GM21529 (cell line): ENCODE data around the gene ADRA2C.

Source experiments
- ATAC-seq: cut with Tn5 transposase; IDR thresholded peaks from one replicate; pipeline ENCODE4 v1.9.1; 2021; ENCODE audit not compliant: unreplicated experiment

ADRA2C gene

DNA sequence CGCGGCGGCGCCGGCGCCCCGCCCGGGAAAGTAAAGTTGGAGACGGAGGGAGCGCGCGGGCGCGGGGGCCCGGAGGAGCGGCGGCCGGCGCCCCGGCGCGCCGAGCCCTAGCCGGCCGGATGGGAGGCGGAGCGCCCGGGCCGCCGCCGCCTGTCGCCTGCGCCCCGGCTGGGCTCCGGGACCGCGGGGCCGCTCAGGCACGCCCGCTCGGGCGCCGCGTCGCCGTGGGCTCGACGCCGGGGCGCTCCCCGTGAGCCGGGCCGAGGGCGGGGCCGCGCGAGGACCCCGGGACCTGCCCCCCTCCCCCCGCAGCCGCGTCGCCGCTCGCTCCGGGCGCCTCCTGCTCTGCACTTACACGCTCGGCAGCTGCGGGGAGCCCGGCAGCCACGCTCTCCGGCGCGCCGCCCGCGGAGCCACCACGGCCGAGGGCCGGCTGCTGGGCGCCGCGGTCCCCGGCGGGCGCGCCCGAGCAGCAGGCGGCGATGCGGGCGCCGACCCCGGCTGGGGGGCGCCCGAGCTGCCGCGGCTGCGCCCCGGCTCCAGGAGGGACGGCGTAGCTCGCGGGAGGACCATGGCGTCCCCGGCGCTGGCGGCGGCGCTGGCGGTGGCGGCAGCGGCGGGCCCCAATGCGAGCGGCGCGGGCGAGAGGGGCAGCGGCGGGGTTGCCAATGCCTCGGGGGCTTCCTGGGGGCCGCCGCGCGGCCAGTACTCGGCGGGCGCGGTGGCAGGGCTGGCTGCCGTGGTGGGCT, at the start of gene ADRA2C:
ADRA2C (plus strand) TSS at position 350 of the 749 bp plus-strand sequence; CDS start at position 572, 222 bp downstream.
- ATAC-seq = no peak

DNA sequence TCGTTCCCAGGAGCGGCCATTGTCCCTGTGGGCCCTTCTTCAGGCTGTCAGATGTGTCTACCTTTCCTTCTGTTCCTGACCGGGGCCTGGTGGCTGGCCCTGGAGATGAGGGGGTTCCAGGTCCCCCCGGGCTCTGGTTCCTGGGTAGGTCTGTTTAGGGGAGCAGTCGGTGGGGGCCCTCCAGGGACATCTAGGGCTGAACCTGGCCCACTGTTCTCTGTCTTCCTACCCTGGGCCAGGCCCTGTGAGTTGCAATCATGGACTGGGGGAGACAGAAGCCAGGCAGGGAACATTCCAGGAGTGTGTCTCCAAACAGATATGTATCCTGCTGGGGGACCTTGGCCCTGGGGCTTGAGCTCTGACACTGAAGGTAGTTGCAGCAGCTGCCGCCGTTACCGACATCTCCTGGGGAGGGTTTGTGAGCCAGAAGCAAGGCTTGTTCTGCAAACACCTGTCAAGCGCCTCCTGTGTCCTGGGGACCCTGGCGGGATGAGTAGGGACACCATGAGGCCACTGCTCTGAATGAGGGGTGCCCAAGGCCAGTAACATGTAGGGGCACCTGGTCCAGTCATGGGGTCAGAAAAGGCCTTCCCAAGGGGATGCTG, 49.5 kb upstream of the ADRA2C start:
- ATAC-seq = no peak

- no peak for ATAC-seq
These were observed 48.9 kb upstream of the ADRA2C start for GRCh38 chr4:3717241-3717640.

DNA sequence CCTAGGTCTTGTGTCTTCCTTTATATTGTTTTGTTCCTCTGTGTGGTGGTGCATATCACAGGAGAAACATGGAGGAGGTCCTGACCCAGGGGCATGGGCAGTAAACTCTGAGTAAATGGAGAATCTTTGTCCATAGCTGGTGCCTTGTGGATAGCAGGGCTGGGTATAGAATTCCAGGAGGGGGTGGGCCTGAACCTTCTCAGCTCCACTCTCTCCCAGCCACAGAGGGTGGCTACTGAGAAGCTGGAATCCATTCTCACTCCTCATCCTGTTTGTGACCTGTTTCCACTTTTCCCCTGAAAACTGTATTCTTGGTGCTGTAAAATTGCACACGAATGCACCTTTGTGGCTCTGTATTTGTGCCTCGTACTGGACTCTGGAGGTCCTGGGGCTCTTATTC, 47.7 kb upstream of the ADRA2C start:
- no peak for ATAC-seq

DNA sequence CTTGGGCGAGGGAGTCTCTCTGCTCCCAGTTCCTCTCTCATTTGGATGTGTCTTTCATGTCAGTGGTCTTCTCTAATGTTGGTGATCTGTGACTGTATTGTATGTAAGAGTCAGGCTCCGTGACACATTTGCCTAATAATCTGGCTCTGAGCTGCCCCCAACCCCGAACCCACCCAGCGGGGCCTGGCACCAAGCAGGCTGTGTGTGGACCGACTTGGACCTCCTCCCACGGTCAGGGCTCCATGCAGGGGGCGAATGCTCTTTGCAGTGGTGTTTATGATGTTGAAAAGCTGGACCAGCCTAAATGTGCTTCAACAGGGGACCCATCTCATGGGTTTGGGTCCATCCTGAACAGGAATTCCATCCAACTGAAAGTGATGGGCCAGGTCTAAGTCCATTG, 47.0 kb upstream of the ADRA2C start:
- ATAC-seq = no peak

DNA sequence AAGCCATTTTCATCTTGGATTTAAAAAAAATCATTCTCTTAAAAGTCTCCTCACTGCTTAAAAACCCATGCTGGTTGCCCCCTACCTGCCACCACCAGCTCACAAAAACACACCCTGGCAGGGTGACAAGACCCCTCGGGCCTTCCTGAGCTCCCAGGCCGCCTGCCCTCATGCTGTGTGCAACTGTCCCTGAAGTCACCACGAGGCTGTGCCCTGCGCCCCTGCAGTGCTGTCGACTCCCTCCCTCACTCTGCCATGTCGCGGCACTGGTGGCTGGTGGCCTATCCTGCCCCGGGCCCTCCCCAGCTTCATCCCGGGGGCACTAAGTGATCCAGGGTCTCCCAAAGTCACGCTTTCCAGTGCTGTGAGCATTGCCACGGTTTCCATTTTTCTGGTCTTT, 46.3 kb upstream of the ADRA2C start:
- ATAC-seq = no peak

- ATAC-seq = no peak
These were observed 45.7 kb upstream of the ADRA2C start for GRCh38 chr4:3720466-3720865.

DNA sequence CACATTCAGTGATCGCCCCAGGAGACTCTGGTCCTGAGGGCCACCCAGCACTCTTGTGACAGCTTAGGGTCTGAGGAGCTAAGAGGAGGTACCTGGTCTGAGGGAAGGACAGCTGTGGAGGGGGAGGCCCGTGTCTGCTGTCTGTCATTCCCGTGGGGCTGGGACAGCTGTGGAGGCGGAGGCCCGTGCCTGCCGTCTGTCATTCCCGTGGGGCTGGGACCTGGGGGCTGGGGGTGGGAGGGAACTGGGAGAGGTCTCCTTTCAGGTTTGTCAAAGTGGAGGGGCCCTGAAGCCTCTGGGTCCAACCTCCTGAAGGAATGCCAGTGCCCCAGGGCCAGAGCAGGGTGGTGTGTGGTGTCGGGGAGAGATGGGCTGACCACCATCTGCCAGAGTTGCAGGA, 45.0 kb upstream of the ADRA2C start:
- ATAC-seq = no peak

DNA sequence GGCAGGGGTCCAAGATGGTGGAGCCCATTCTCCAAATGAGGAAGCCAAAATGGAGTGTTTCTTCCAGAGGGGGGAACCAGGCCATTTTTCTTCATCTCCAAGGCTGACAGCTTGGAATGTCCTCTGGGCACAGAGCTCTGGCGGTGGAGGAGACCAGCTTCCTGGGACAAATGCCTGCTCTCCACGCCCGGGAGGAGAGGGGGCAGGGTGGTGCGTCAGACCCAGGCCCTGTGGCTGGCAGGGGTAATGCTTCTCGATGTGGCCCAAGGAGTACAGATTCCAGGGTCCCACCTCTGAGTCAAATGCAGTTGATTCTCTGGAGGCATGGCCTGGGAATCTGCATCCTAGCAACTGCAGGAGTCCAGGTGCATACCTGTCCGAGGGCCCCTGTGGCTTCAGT, 44.6 kb upstream of the ADRA2C start:
- ATAC-seq = no peak

DNA sequence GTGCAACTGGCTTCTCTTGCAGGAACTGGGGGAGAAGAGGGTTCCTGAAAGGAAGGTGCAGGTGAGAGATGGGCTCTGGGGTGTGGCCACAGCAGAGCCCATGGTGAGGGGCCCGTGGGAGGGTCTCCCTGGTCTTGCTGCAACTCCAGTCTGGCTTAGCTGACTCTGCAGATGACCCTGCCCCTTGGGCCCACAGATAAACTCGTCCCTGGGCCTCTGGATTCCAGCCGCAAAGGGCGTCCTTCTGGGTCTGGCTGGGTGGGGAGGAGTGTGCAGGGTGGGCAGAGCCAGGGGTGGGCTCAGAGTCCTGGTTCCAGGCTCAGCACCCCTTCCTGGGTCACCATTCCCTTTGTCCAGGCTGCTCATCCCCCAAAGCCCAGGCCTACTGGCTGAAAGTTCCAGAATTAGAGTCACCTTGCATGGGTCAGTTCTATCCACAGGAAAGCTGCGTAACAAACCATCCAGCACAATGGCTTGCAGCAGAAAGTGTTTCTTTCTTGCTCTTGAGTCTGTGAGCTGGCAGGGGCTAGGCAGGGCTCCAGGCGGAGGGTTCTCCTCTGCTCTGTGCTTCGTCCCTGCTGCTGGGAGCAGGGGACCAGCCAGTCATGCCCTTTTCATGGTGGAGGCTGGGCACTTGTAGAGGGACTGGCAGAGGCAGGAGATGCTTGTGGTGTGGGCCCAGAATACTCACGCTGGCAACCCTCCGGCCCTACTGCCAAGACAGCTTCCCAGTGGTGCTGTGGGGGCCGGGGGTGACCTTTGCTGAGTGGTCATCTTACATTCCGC, 43.5 kb upstream of the ADRA2C start:
- no peak for ATAC-seq

DNA sequence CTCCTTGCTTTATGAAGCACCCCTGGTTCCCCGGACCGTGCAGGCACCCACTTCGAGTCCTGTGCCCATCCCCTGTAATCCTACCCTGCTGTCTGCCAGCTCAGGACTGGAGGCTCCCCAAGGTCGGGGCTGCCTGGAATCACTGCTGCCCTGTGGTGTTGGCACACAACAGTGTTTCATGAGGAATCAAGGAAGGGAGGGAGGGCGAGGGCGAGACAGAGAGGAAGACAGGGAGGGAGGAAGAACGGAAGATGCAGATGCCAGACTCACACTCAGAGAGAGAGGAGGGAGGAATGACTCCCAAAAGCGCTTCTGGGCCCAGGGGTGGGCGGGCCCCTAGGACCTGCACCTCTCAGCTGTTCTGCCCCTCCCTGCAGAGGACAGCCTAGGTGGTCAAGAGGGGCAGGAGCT, 42.9 kb upstream of the ADRA2C start:
- ATAC-seq = no peak

DNA sequence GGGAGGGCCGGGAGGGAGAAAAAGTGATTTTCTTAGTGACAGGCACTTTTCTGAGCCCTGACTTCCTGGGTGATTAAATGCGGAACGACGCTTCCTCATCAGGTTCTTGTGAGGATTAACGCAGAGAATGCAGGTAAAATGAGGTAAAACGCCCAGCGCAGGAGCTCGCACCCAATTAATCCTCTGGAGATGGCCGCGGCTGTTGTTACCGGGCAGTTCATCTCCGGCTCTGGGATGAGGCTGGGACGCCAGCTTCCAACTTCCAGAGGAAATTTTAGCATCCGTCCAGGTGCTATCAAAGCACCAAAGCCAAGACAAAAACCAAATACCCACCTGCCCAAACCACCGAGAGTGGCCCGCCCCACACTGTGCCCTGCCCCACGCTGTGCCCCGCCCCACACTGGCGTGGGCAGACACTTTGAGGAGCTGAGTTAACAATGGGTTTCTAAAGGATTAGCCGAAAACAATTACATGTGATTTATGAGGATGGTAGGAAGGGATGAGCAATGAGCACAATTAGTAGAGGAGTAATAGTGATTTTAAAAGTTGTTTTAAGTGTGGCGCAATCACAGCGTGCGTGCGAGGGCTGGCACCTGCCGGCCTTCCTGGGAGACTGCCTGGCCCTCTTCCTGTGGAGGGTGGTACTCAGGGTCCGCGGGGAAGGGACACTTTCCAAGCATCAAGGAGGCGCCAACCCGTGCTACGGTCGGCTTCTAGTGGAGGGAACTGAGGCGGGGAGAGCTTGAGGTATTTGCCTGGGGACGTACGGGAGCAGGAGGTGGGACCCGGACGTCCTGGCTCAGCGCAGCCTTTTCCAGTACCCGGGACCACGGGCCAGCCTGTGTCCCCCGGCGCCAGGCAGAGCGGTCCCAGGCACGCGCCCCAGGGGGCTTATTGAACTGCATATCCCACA, 41.6 kb upstream of the ADRA2C start:
- ATAC-seq = no peak

DNA sequence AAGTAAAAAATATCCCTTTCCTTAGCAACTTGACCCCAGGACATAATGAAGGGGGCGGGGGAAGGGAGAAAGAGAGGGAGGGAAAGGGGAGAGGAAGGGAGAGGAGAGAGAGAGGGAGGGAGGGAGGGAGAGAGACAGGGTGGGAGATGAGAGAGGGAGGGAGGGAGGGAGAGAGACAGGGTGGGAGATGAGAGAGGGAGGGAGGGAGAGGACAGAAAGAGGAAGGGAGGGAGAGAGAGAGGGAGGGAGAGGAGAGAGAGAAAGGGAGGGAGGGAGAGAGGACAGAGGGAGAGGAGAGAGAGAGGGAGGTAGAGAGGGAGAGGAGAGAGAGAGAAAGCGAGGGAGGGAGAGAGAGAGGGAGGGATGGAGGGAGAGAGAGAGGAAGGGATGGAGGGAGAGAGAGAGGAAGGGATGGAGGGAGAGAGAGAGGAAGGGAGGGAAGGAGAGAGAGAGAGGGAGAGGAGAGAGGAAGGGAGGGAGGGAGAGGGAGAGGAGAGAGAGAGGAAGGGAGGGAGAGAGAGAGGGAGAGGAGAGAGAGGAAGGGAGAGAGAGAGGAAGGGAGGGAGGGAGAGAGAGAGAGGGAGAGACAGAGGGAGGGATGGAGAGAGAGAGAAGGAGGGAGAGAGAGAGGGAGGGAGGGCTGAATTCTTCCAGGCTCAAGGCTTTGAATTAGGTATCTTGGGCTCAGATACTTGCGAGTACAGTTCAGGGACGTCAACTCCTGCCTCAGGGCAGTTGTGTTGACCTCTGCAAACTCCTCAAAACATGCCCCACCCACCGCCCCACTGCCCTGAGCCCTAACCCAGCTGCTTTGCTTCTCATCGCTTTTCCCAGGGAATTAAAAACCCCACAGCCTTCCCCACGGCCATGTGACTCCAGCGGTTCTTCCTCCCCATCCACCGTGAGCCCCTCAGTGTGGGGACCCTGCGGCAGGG, 40.0 kb upstream of the ADRA2C start:
- no peak for ATAC-seq

- no peak for ATAC-seq
These were observed 38.2 kb upstream of the ADRA2C start for GRCh38 chr4:3727847-3728469.

DNA sequence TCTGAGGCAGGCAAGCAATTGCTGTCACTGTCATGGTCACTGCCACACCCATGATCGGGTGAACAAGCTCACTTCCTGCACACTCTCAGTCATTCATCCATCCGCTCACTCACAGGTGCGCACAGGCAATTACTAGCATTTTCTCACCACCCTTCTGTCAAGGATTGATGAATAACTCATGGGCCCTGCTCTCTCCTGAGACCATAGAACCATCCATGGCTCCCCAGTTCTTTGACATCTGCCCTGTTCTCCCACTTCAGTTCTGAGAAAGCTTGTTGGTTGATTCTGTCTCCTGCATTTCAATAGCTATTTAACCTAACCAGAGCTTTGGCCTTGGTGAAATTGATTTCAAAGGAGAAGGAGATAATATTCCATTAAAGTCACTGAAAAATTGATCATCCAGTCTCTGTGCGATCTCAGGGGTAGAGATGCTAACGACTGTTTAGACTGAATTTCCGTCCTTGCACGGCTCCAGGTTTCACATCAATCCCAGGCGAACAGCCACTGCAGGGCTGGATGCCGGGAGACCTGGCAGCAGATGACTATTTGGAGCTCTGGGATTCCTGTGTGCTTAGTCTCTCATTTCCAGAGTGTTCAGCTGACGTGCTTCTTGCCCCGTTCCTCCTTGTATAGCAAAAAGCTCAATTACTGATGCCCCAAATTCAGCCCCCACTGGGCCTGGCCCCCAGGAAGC, 36.9 kb upstream of the ADRA2C start:
- no peak for ATAC-seq

DNA sequence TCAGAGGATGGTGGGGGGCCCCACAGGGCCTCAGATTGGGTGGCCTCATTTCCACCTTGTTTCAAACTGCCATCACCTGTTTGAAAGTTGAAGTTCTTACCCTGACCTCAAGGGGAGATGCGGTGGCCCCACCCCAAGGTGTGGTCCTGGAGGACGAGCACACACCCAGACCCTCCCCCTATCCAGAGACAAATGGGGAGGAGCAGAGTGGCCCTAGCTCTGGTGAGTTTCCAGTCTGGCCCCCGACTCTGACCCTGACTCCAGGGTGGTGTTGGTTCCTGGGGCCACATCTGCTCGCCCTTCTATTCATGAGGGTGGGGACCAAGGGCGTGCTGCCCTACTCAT, 36.3 kb upstream of the ADRA2C start:
- ATAC-seq = no peak

- ATAC-seq = no peak
These were observed 35.6 kb upstream of the ADRA2C start for GRCh38 chr4:3730422-3731190.
